SU-DHL-6 (cell line): Measurements from ENCODE around the gene ZNF514.
A peak's percentile ranks its signal among the peaks of the same experiment; 100 is the strongest.

Experiments used
- H2AFZ ChIP-seq: fragments of 200-600 bp; sonication (generic); 2 replicates; pipeline ENCODE4 v1.6.1; 2014; ENCODE audit warnings: low read depth, mild to moderate bottlenecking, moderate library complexity, mixed read lengths, antibody characterized with exemption, low read length; ENCODE audit not compliant: severe bottlenecking
- H3F3A ChIP-seq: fragments of 200-600 bp; shearing (Covaris generic); 2 replicates; pipeline ENCODE4 v1.6.0; 2016; ENCODE audit warnings: antibody characterized with exemption, mild to moderate bottlenecking; ENCODE audit not compliant: insufficient read depth
- H3K27ac ChIP-seq: fragments of 200-600 bp; sonication (generic); 2 replicates; pipeline ENCODE4 v1.5.1; 2016; ENCODE audit warnings: low read depth, mild to moderate bottlenecking, low read length, moderate library complexity, mixed read lengths
- H3K27me3 ChIP-seq: fragments of 200-600 bp; sonication (generic), shearing (Covaris generic); 2 replicates; pipeline ENCODE4 v1.6.0; 2014; ENCODE audit warnings: mild to moderate bottlenecking, low read length
- H3K36me3 ChIP-seq: fragments of 200-600 bp; sonication (generic); 2 replicates; pipeline ENCODE4 v1.6.1; 2014; ENCODE audit warnings: mild to moderate bottlenecking, low read length, mixed read lengths
- H3K4me2 ChIP-seq: fragments of 300-600, 200-600 bp; shearing (Covaris generic), sonication (generic); 2 replicates; pipeline ENCODE4 v1.6.0; 2014; ENCODE audit warnings: low read length, low read depth, mild to moderate bottlenecking; ENCODE audit not compliant: poor library complexity, severe bottlenecking
- H3K4me3 ChIP-seq: fragments of 200-600 bp; sonication (generic); 2 replicates; pipeline ENCODE4 v1.5.1; 2014; ENCODE audit warnings: antibody characterized with exemption, low read length, mild to moderate bottlenecking, mixed read lengths; ENCODE audit not compliant: insufficient read depth, poor library complexity, severe bottlenecking
- H3K79me2 ChIP-seq: fragments of 200-600 bp; sonication (generic); 2 replicates; pipeline ENCODE4 v1.6.1; 2014; ENCODE audit warnings: mild to moderate bottlenecking, low read length, moderate library complexity; ENCODE audit not compliant: insufficient read depth
- H3K9ac ChIP-seq: fragments of 200-600 bp; sonication (generic); 2 replicates; pipeline ENCODE4 v1.7.0; 2014; ENCODE audit warnings: mild to moderate bottlenecking, low read length
- H3K9me2 ChIP-seq: fragments of 200-600 bp; sonication (generic); replicated peaks from 2 replicates; pipeline ENCODE4 v1.6.1; 2014; ENCODE audit warnings: low read length; ENCODE audit not compliant: insufficient read depth
- H3K9me3 ChIP-seq: fragments of 200-600 bp; sonication (generic); 2 replicates; pipeline ENCODE4 v1.6.1; 2014; ENCODE audit warnings: low read length, mixed read lengths; ENCODE audit not compliant: insufficient read depth
- H4K20me1 ChIP-seq: fragments of 200-600 bp; sonication (generic); 2 replicates; pipeline ENCODE4 v1.6.1; 2014; ENCODE audit warnings: low read depth, mild to moderate bottlenecking, antibody characterized with exemption, low read length, moderate library complexity, mixed read lengths
- CTCF ChIP-seq: fragments of 200-600 bp; sonication (generic); IDR thresholded peaks from one replicate; pipeline ENCODE4 v1.5.1; 2017; ENCODE audit warnings: antibody characterized with exemption, mild to moderate bottlenecking, low read length, moderate library complexity; ENCODE audit not compliant: insufficient read depth, poor library complexity, severe bottlenecking
- EZH2phosphoT487 ChIP-seq: fragments of 200-600 bp; sonication (generic), shearing (Covaris generic); conservative IDR thresholded peaks from 2 replicates; pipeline ENCODE4 v1.6.1; 2018; ENCODE audit warnings: mild to moderate bottlenecking, antibody characterized with exemption, low read length, moderate library complexity, mixed read lengths

ZNF514 gene

DNA sequence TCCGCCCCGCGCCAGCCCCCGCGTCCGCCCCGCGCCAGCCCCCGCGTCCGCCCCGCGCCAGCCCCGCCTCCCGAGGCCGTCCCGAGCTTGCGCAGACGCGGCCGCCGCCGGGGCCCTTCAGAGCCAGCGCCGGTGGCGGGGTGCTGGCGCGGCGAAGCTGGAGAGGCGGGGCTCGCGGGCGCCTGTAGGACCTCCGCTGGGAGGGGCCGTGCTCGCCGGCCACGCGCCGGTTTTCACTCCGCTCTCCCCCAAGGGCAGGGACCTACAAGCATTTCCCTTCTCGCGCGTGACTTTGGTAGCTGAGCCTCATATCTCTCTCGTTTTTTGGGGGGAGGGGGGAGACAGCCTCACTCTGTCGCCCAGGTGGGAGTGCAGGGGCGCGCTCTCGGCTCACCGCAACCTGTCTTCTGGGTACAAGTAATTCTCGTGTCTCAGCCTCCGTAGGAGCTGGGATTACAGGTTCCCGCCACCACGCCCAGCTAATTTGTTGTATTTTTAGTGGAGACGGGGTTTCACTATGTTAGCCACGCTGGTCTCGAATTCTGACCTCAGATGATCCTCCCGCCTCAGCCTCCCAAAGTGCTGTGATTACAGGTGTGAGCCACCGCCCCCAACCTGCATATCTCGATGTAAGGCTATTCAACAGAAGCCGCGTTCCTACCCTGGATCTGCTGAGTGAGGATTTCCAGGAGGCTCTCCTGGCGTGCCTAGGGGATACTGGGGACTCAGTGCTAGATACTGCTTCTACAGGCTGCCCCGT lies at the start of gene ZNF514:
Gene ZNF514, minus strand, starts transcription at position 159 of the 760 bp plus-strand sequence. CDS start 6,595 bp downstream, outside the sequence.
- peaks cover 8% of the 10 kb centered on the region; the same call in 1 of the 2 replicates for H3F3A ChIP-seq
- no peak within 1 kb of the TSS for H3K27ac ChIP-seq
- 0 out of 2 replicates have a peak, but pooled peaks cover 5% of the 10 kb centered on the region for H3K79me2 ChIP-seq
- TF ChIP-seq CTCF (no peak), EZH2phosphoT487 (no peak)
- H3K4me2 ChIP-seq = peak within 1 kb of the TSS; percentile 68
- peak within 1 kb of the TSS; percentile 48 for H3K4me3 ChIP-seq
- H3K9me3 ChIP-seq = no peaks in the 10 kb centered on the region
- H4K20me1 ChIP-seq = no peaks in the 10 kb centered on the region
- H3K9me2 ChIP-seq = no peaks in the 10 kb centered on the region
- H3K9ac ChIP-seq = peak within 1 kb of the TSS; percentile 54
- H3K36me3 ChIP-seq = no peaks in the 10 kb centered on the region
- H2AFZ ChIP-seq = peak within 1 kb of the TSS; percentile 99
- no peaks in the 10 kb centered on the region for H3K27me3 ChIP-seq

DNA sequence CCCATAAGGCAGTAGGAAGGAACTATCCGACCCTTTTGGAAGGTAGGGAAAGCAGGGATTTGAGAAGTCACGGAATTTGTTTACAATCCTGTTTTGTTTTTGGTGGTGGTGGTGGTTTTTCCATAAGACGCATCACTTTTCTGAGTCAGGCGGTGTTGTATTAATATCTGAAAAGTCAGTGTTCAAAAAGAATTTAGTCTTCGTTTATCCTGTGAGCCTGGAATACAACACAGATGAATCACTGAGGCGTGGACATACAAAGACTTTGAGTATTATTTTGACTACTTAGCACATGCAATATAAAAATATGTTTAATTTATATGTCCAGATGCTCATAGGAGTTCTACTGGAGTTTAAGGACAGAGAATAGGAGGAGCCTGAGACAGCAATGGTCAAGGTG lies 48.5 kb upstream of the ZNF514 start:
- Histone ChIP-seq H2AFZ (peak overlapping the region; percentile 91), H3K4me3 (peak overlapping the region; percentile 70), H3K9me2 (no peaks in the 10 kb centered on the region), H4K20me1 (no peaks in the 10 kb centered on the region), H3K27me3 (no peaks in the 10 kb centered on the region), H3K9ac (peak overlapping the region; percentile 65), H3K27ac (no peak overlapping the region), H3K9me3 (peaks cover 16% of the 10 kb centered on the region; the same call in 1 of the 2 replicates), H3K4me2 (peak overlapping the region; percentile 85), H3K36me3 (peaks cover 34% of the 10 kb centered on the region), H3F3A (no peaks in the 10 kb centered on the region), H3K79me2 (0 out of 2 replicates have a peak, but pooled peaks cover 3% of the 10 kb centered on the region)
- TF ChIP-seq CTCF (no peak), EZH2phosphoT487 (no peak)

GRCh38 chr2:95207111-95207961 lies 47.7 kb upstream of the ZNF514 start, which contains the start of gene ZNF892:
Gene ZNF892 (plus strand): TSS chr2:95207521. CDS start chr2:95207816, 295 bp downstream.
- Histone ChIP-seq H4K20me1 (no peaks in the 10 kb centered on the region), H3K36me3 (peaks cover 26% of the 10 kb centered on the region), H3K9me2 (no peaks in the 10 kb centered on the region), H3K9ac (peak within 1 kb of the TSS; percentile 65), H3K4me2 (peak within 1 kb of the TSS; percentile 85), H3K27ac (peak within 1 kb of the TSS; percentile 52), H3K9me3 (peaks cover 9% of the 10 kb centered on the region; the same call in 1 of the 2 replicates), H2AFZ (peak within 1 kb of the TSS; percentile 91), H3K4me3 (peak within 1 kb of the TSS; percentile 70), H3K27me3 (no peaks in the 10 kb centered on the region), H3K79me2 (0 out of 2 replicates have a peak, but pooled peaks cover 3% of the 10 kb centered on the region), H3F3A (no peaks in the 10 kb centered on the region)
- TF ChIP-seq CTCF (no peak), EZH2phosphoT487 (no peak)
